NCI-H345 treated with DMSO at 0.1 percent for 48 hours (cell line): ENCODE data around the gene LMCD1.
A peak's percentile ranks its signal among the peaks of the same experiment; 100 is the strongest.

Experiments used
- DNase-seq: peaks from one replicate; lab custom pipeline; 2025; ENCODE audit not compliant: unreplicated experiment; lab: John Stamatoyannopoulos, UW

Gene LMCD1

DNA sequence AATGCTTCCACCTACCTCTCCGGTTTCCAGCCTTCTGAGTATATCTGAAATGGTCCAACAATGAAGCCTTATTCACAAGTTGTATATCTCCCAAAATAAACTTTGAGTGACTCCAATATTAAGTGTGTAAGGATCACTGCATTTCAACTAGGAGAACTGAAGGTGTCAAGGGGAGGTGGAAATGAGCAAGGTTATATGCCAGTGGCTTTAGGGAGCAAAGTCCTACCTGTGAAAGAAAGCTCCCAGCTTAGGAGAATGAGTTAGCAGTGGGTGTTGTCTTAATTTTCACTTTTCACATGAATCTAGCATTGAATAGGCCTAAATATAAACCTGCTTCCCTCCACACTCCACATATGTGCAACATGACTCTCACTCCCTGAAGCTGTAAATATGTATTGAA, 29.0 kb downstream of the LMCD1 start:
- no peak for DNase-seq

DNA sequence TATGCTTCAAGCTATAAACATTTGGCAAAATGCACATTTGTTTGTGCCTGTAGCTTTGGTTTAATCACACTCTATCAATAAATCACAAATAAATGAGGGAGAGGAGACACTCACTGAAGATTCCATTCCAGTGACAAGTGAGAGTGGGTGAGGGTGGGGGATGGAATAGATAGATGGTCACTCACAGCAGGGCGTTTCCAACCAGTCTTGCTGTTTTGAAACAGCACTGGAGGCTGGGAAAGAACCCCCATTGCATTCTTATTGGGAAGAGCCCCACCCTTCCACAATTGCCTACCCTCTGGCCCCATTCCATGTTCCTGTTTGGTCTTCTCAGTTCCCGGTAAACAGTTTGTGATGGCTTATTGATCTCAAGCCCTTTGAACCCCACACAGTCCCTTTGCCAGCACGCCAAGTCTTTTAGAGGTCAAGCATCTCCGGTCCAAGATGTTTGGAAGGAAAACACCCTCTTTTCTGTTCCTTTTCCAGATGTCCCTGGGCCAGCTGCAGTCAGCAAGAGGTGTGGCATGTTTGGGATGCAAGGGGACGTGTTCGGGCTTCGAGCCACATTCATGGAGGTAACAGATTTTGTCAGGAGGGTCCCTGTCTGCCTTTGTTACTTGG, 30.7 kb downstream of the LMCD1 start:
- no peak for DNase-seq

DNA sequence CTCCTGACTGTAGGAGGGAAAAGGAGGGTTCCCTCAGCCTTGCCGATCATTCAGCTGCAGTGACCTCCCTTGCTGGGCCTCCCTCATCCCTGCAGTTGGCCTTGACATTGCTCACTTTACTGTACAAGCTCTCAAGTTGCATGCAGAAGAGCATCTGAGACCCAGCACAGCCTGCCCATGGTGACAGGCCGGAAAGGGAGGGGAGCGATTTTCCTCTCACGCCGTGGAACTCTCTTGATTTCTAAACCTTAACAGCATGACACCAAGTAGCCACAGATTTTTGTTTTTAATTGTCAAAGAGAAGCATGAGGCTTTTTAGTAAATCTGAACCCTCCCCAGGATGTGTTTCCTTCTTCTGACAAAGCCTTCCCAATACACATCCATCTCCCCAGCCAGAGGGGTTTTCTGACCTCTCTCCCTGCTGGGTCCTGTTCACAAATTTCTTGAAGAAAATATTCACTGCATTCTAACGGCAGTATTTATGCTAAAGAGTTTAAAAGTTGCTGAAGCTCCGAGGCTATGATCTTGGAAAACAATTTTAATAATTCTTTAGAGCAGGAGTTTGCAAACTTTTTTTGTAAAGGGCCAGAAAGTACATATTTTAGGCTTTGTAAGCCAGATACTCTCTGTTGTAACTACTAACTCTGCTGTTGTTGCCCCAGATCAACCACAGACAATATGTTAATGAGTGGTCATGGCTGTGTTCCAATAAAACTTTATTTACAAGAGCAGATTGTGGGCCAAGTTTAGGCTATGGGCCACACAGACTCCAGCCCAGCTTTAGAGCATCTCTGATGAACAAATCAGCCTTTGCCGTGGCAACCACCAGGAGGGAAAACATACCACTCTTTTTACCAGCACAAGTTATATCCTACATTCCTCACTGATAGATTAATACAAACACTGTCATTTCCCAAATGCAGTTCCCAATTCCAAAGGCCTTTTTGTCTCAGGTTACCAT, 34.8 kb downstream of the LMCD1 start:
- DNase-seq: no peak

DNA sequence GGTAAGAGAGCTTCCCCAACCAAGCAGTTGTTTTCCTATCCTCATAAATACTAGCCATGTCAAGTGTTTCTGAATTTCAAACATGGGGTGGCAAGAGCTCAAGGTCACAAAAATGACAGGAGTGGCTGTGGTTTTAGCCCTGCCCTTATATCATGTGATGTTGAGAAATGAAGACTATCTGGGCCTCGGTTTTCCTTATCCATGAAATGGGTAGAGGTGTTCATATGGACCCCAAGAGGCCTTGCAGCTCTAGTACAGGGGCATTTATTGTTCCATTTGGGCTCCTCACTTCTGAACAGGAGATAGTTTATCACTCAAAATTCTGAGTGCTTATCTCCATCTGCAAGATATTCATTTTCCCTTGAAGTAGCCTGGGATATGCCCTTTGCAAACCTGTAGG, 35.8 kb downstream of the LMCD1 start:
- no peak for DNase-seq

DNA sequence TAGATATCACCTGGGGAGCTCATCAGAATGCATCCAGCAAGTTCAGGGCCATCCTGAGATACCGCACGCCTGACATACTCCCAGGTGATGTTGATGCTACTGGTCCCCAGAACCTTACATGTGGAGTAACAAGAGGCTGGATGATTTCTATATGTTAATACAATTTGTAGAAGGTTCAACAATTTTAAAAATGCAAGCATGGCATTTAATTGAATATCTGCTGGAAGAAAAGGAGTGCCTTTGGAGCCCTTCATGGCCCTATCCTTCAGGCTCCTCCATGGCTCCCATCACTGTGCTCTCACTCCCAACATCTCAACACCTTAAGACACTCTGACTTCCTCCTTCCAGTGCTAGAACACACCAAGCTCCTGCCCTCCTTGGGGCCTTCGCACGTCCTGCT, 36.6 kb downstream of the LMCD1 start:
- DNase-seq: no peak

DNA sequence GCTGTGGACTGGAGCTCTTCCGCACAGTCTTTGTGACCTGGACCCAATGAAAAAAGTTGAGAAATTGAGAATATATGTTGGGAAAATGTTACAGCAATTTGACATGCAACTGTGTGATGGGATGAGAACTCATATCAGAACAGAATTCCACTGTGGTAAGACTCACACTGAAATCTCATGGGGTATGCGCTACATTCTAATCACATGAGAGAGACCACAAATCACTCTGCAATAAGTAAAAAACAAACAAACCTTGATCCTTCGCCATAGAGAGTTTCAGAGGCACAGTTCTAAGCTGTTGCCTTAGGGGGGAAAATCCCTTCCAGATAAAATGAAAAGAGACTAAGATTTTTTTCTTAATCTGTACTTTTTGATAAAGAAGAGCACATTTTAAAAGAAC, 37.3 kb downstream of the LMCD1 start:
- no peak for DNase-seq

DNA sequence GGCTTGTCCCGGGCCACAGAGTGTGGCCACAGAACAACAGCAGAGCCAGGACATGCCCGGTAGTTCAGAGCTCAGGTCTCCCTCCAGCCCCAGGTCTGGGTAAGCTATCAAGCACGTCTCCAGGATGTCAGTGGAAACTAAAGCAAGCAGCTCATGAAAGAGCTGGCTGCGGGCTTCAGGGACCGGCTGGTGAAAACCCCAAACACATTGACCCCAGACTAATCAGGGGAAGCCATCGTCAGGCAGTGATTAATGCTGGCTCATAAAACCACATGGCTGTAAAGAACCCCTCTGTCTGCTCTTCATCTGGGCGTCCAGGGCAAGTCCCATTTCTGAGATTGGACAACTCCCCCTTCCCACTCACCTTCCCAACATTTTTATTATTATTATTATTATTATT, 37.8 kb downstream of the LMCD1 start:
- DNase-seq: no peak

DNA sequence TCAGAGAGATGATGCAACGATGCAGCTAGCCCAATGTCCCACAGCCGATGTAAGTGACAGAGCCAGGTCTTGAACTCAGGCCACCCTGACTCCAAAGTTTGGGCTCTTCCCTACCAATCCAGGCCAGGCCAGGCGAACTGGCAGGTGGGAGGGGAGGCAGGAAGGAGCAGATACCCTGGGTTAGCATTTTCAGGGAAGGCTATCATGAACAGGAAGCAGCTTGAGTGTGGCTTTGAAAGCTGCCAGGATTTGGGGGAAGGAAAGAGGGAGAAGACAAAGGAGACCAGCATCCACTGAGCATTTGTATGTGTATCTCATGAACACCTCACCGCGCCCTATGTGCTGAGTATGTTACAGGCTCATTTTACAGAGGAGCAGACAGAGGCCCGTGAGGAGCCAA, 38.8 kb downstream of the LMCD1 start:
- DNase-seq: no peak

DNA sequence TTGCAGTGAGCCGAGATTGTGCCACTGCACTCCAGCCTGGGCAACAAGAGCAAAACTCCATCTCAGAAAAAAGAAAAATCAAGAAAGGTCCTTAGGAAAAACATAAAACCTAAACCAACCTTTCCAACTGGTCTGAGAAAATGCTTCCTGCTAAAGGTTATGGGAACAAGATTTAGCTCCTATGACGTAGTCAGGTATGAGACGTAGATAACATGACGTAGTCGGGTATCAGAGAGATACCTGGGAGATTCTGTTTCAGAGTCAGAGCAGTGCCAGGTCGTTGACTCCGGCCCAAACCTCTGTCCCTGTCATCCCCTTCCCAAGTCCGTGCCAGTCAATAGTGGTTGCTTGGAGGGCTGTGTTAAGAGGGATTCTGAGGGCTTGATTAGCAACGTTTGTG, 39.9 kb downstream of the LMCD1 start:
- DNase-seq: no peak

DNA sequence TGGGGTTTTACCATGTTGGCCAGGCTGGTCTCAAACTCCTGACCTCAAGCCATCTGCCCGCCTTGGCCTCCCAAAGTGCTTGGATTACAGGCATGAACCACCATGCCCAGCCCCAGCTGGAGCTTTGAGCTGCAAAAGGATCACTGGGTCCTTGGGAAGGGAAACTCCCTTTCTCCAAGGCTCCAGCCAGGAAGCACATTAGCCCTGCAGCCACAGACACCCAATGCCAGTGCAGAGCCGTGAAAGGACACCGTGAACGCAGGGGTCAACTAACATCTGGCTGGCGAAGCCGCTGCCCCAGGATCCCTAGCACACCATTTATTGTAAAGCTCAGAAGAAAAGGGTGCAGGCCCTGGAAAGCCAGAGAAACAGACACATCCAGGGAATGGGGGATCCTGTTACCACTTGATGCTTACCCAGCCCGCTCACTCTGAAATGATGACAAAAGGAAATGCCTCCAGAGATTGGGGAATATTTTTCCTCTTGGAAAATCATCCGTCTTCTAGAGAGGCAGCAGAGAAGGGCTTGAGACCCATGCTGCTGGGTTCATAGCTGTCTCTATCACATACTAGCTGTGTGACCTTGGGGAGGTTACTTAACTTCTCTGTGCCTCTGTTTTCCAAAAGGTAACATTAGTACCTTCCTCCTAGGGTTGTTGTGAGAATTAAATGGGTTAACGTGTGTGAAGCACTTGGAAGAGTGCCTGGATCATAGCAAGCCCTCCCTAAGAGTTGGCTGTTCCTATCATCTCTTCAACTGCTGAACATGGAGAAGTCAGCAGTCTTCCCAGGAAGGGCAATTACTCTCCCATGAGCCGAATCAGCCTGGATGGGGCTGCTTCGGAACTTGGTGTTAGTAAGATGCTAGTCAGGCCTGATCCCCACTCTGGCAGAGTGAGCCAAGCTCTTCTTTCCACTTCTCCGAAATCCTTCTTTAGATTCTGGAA, 40.8 kb downstream of the LMCD1 start:
- DNase-seq: no peak

DNA sequence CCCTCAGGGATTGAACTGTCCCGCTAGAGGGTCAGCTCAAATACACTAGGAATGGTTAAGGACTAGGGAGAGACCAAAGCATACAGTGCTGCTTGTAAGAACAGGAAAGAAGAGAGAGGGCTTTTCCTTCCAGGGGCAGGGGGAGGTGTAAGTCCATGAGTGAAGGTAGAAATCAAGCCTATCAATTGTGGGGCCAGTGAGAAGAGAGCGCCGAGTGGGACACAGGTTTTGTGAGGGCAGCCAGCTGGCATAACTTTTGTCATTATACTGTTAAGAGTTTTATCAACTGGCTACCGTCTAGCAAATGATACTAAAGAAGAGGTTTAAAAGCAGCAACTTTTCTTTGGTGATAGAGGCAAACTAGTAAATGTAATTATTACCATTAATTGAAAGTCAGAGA, 45.0 kb downstream of the LMCD1 start:
- DNase-seq: no peak

DNA sequence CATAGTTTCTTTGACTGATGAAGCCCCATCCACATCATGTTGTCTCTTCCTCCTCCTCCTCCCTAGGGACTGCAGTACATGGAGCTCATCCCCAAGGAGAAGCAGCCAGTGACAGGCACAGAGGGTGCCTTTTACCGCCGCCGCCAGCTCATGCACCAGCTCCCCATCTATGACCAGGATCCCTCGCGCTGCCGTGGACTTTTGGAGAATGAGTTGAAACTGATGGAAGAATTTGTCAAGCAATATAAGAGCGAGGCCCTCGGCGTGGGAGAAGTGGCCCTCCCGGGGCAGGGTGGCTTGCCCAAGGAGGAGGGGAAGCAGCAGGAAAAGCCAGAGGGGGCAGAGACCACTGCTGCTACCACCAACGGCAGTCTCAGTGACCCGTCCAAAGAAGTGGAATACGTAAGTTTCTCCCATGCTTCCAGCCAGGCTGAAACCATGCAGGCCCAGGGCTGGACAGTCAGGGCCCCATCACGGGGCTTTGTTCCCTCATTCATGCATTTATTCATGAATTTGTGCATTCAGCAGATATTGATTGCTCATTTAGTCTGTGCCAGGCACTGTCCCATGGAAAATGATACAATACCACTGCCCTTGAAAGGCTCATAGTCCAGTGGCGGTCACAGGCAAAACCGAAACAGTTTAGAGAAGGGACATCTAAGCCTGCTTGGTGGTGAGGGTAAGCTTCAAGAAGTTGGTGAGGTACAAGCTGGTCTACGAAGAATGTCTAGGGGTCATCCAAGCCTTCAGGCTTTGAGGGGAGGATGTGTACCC, 47.1 kb downstream of the LMCD1 start:
- no peak for DNase-seq

DNA sequence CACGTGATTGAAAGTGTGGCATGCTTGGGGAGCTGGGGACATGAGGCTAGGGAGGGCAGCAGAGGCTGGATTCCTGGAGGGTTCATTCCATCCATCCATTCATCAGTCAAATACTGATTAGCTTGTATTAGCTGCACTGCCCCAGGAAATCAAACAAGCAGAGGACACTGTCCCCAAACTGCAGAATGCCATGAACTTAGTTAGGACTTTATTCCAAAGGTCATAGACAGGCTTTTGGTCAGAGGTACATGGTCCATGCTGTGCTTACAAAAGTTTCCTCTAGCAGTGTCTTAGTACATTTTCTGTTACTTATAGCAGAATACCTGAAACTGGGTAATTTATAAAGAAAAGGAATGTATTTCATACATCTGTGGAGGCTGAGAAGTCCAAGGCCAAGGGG, 47.7 kb downstream of the LMCD1 start:
- no peak for DNase-seq

DNA sequence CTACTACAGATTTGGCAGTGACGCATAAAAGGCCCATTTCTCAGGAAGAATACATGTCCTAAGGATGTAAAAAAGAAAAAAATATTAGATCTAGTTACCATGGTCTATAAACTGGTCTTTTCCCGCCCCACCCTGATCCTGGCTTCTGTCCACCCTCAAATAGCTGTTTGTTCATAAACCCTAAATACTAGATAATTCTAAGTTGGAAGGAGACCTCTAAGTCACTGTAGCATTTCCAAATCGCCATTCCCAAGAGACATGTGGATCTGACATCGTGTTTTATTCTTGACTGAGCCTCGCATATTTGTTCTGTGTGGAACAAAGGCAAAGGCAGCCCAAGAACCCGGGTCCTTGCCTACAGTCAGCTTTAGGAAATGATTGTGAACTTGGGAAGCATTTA, 49.0 kb downstream of the LMCD1 start:
- DNase-seq: no peak

DNA sequence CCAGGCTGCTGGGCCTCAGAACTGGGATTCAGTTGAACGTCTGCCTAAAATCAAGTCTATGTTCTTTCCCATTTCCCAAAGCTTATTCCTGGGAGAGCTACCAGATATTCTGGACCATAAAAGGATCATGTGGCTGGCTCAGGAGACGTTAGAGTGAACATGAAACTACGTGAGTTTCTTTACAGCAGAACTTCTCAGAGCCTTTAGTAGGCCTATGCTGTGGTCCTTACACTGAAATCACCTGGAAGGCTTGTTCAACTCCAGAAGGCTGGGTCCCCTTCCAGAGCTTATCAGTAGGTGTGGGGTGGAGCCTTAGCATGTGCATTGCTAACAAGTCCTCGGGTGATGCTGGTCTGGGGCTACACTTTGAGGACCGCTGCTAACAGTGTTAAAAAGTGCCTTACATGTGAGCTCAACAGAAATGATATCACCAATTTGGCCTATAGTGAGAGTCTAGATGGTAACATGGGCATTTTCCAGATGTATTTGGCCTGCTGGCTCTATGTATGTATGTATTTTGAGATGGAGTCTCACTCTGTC, 50.7 kb downstream of the LMCD1 start:
- no peak for DNase-seq

DNA sequence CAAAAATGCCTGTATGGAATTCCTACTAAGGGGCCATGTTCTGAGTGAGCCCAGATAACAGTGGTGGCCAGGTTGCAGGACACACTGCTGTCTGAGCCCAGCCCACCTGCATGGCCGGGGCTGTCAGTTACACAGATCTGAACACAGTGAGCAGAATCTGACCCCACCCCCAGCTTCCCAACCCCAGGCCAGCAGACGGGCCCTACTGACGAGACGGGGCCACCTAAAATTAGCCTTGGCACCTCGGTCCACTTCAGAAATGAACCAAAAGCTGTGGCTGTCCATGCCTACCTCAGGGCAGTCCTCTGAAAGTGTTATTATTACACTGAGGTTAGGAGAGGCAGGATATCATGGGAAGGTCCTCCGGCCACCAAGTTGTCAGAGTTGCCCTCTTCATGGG, 51.8 kb downstream of the LMCD1 start:
- DNase-seq: no peak

DNA sequence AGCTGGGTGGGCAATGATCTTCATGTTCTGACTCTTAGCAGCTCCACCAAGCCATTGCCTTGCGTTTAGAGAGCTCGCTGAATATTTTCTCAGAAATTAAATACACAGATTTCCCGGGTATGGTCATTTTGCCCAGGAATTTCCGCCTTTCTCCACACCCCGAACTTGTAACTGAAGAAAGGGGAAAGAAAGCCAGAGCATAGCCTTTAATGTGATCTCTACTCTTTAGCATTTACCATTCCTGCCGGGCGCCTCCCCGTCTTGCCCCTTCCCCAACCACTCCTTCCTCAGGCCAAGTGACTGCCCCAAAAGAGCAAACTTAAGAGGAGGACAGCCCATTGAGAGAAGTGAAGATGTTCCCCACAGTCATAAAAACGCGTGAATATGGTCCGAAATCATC, 53.1 kb downstream of the LMCD1 start:
- DNase-seq: no peak

DNA sequence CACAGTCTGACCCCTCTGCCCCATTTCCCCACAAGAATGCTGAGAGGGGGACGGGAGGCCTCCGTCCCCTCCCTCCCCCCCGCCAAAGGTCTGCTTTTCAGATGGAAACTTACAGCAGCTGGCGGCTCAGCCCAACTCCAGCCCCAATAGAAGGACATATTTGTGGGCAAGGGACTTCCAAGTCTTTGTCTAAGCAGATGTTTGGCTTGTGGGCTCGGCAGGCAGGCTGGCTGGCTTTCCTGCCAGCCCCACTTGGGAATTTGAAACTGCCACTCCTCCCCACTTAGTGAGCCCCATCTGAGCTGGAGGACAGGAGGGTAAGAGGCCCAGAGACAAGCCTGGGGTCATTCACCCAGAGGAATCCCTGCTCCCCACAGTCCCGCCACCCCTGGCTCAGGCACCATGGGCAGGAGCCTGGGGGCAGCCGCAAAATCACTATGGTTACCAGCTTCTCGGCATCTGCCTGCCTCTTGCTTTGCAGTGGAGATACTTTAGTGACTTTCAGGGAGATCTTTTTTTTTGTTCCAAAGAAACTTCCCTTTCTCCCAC, 53.6 kb downstream of the LMCD1 start:
- no peak for DNase-seq

DNA sequence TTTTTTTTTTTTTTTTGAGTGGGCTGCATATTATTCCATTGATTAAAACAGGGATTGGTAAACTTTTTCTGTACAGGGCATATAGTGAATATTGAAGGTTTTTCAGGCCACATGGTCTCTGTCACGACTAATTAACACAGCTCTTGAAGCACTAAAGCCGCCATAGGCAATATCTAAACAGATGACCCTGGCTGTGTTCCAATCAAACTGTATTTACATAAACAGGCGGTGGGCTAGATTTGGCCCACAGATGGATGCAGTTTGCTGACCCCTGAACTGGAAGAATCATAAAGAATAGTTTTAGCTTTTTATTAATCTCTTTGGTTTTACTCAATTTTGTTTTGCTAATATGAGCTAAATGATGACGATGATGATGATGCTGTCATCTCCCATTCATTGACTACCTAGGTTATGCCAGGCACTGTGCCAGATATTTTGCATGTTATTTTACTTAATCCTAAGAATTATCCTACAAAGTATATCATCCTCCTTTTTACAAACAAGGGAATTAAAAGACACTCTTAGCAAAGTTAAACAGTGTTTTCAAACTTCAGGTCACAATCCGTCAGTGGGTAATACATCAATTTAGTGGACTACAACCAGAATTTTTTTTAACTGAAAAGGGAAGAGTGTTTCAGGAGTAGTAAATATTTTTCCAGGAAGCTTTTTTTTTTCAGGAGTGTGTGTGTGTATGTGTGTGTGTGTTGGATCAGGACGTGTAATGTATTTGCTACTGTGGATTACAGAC, 54.3 kb downstream of the LMCD1 start:
- DNase-seq: peak; percentile 15
